Thoracic aorta (tissue), 2 donors: ENCODE data around the gene TBX1. TPM values are rescaled to one million over a fixed set of nuclear protein-coding genes. Genes with fewer than 3 reads are reported as not detected.

Source experiments
- ATAC-seq: fragments of 150-250 bp; one replicate; pipeline ENCODE4 v1.8.0; 2017; ENCODE audit warnings: low read depth; ENCODE audit not compliant: insufficient number of reproducible peaks, low FRiP score
- DNase-seq: peaks from one replicate; pipeline ENCODE4 v3.0.0-alpha.2; 2020; ENCODE audit warnings: low spot score
- H3K27ac ChIP-seq, 2 donors: fragments of 200-600 bp; sonication (generic); 1 replicate in 1 of 2; 2 replicates in 1 of 2; pipeline ENCODE4 v1.5.1; 2016; ENCODE audit warnings: mild to moderate bottlenecking in 2 of 2, moderate library complexity in 2 of 2
- H3K27me3 ChIP-seq: fragments of 200-600 bp; sonication (generic); replicated peaks from 2 replicates; pipeline ENCODE4 v1.6.0; 2016; ENCODE audit warnings: mild to moderate bottlenecking; ENCODE audit not compliant: insufficient read depth
- H3K36me3 ChIP-seq: fragments of 200-600 bp; sonication (generic); one replicate; pipeline ENCODE4 v1.5.1; 2016
- H3K4me1 ChIP-seq, 2 donors: fragments of 200-600 bp; sonication (generic); 1 replicate in 1 of 2; 2 replicates in 1 of 2; pipeline versions ENCODE4 v1.5.1 to v1.6.0; 2016; ENCODE audit warnings: low read depth in 2 of 2, mild to moderate bottlenecking in 1 of 2; ENCODE audit not compliant: control insufficient read depth in 1 of 2
- H3K4me3 ChIP-seq: fragments of 200-600 bp; sonication (generic); 2 replicates; pipeline ENCODE4 v1.5.1; 2016; ENCODE audit warnings: mild to moderate bottlenecking
- H3K9me3 ChIP-seq: fragments of 200-600 bp; sonication (generic); 2 replicates; pipeline ENCODE4 v1.5.1; 2016
- CTCF ChIP-seq: fragments of 200-600 bp; sonication (generic); IDR thresholded peaks from one replicate; pipeline ENCODE4 v1.5.1; 2019; ENCODE audit warnings: antibody characterized with exemption
- total RNA-seq, 2 donors: library from RNA; depleted of rRNA; stranded (reverse); fragments of >200 nt; gene quantifications; one replicate each; pipeline versions ENCODE4 v1.1.0 to v1.2.3, GENCODE V29; 2016

The TBX1 gene
- total RNA-seq, 2 donors from 2014 or later = 2.7 to 8.0 TPM

GRCh38 chr22:19786959-19787848 is 26.6 kb downstream of the TBX1 start:
- no peak for ATAC-seq
- TF ChIP-seq CTCF = no peak
- DNase-seq = no peak
- Histone ChIP-seq H3K27me3 (peaks cover 4% of the 10 kb centered on the region), H3K36me3 (peaks cover 5% of the 10 kb centered on the region), H3K4me1 (no peaks in the 10 kb centered on the region), H3K9me3 (no peaks in the 10 kb centered on the region), H3K4me3 (no peak overlapping the region), H3K27ac (no peak overlapping the region)

- ATAC-seq (no peak), DNase-seq (no peak)
- Histone ChIP-seq H3K9me3 (no peaks in the 10 kb centered on the region), H3K27ac (no peak overlapping the region), H3K27me3 (no peaks in the 10 kb centered on the region), H3K4me1 (no peaks in the 10 kb centered on the region), H3K4me3 (no peak overlapping the region), H3K36me3 (peaks cover 5% of the 10 kb centered on the region)
- TF ChIP-seq CTCF = no peak
Measured at GRCh38 chr22:19787849-19788141, 27.2 kb downstream of the TBX1 start.

GRCh38 chr22:19788661-19789225 is 28.2 kb downstream of the TBX1 start:
- ATAC-seq (no peak), DNase-seq (no peak)
- H3K4me3 ChIP-seq = no peak overlapping the region
- H3K27ac ChIP-seq = no peak overlapping the region
- no peak for TF ChIP-seq CTCF
- no peaks in the 10 kb centered on the region for H3K4me1 ChIP-seq
- H3K27me3 ChIP-seq = no peaks in the 10 kb centered on the region
- peaks cover 5% of the 10 kb centered on the region for H3K36me3 ChIP-seq
- peaks cover 6% of the 10 kb centered on the region for H3K9me3 ChIP-seq

- no peak overlapping the region for H3K27ac ChIP-seq
- TF ChIP-seq CTCF = no peak
- H3K4me3 ChIP-seq = no peak overlapping the region
- H3K9me3 ChIP-seq = peaks cover 6% of the 10 kb centered on the region
- H3K36me3 ChIP-seq = peaks cover 5% of the 10 kb centered on the region
- no peak for ATAC-seq
- DNase-seq = no peak
- no peaks in the 10 kb centered on the region for H3K27me3 ChIP-seq
- H3K4me1 ChIP-seq = no peaks in the 10 kb centered on the region
Measured at GRCh38 chr22:19789406-19789805, 28.8 kb downstream of the TBX1 start.

- DNase-seq (no peak), ATAC-seq (no peak)
- Histone ChIP-seq H3K4me1 (no peaks in the 10 kb centered on the region), H3K27me3 (no peaks in the 10 kb centered on the region), H3K9me3 (peaks cover 6% of the 10 kb centered on the region), H3K27ac (no peak overlapping the region), H3K4me3 (no peak overlapping the region), H3K36me3 (peaks cover 5% of the 10 kb centered on the region)
- no peak for TF ChIP-seq CTCF
Measured at GRCh38 chr22:19789828-19790227, 29.2 kb downstream of the TBX1 start.
